Right lobe of liver (tissue), 6 donors: ENCODE data around the gene ICOS. TPM values are rescaled to one million over a fixed set of nuclear protein-coding genes. Genes with fewer than 3 reads are reported as not detected.

Experiments
- ATAC-seq, 4 donors: fragments of 200-7000 bp; cut with Tn5 transposase; one replicate each; pipeline ENCODE4 v1.9.1; 2020; ENCODE audit warnings: mild to moderate bottlenecking in 4 of 4, moderate library complexity in 4 of 4
- DNase-seq, 3 donors: peaks; one replicate each; pipeline ENCODE4 v3.0.0-alpha.2; 2020
- H3K27ac ChIP-seq, 3 donors: fragments of 200-600 bp; one replicate each; pipeline ENCODE4 v1.8.0; 2022
- H3K27me3 ChIP-seq, 2 donors: fragments of 200-600 bp; one replicate each; pipeline ENCODE4 v1.8.0; 2022
- H3K36me3 ChIP-seq, 4 donors: fragments of 200-600 bp; sonication (generic) in 1 of 4; one replicate each; pipeline versions ENCODE4 v1.5.1 to v1.8.0; 2017 to 2022; ENCODE audit warnings: control low read depth in 1 of 4
- H3K4me1 ChIP-seq, 4 donors: fragments of 200-600 bp; sonication (generic) in 1 of 4; one replicate each; pipeline versions ENCODE4 v1.5.1 to v1.8.0; 2017 to 2022; ENCODE audit warnings: control low read depth in 1 of 4
- H3K4me3 ChIP-seq, 3 donors: fragments of 200-600 bp; one replicate each; pipeline ENCODE4 v1.8.0; 2022
- H3K9me3 ChIP-seq, 4 donors: fragments of 200-600 bp; sonication (generic) in 1 of 4; one replicate each; pipeline versions ENCODE4 v1.5.1 to v1.8.0; 2017 to 2022; ENCODE audit warnings: control low read depth in 1 of 4
- POLR2A ChIP-seq: fragments of 450-650 bp; IDR thresholded peaks from one replicate; pipeline ENCODE4 v1.6.1; 2017; ENCODE audit warnings: antibody characterized with exemption, mild to moderate bottlenecking
- WGBS: methylation state at CpG from one replicate; pipeline ENCODE4 v1.1.6; 2018; ENCODE audit warnings: low coverage, low lambda C conversion rate; ENCODE audit not compliant: insufficient coverage; ENCODE audit errors: missing lambda C conversion rate; 5-methylcytosine and 5-hydroxymethylcytosine counted together
- intact Hi-C, 2 donors: fragments of 100-400 bp; cut with DNase I; formaldehyde crosslinking; loops; one replicate each; pipeline versions ENCODE4 v1.11.2 to v1.14.1; 2022
- long read RNA-seq: library from polyadenylated mRNA; unstranded; transcript quantifications from one replicate; pipeline ENCODE4 v2.0.0, GENCODE V29; 2019
- total RNA-seq, 6 experiments: library from RNA; depleted of rRNA in 2 of 6; stranded (reverse); fragments of >200 nt in 2 of 6; fragmentation: NEBNext Ultra II Directional in 3 of 6; extraction: Animal tissue kit (Norgen Biotek cat#: 25700) in 3 of 6; gene quantifications; one replicate each; pipeline versions ENCODE4 v1.1.0 to v1.2.4, GENCODE V29; 2016 to 2023
- TF ChIP-seq, protein P1 (sequence below), 4 donors: fragments of 200-600 bp in 3 of 4; fragments of 450-650 bp in 1 of 4; IDR thresholded peaks; one replicate each; pipeline versions ENCODE4 v1.5.1 to v1.8.0; 2016 to 2022; ENCODE audit warnings: antibody characterized with exemption in 4 of 4, mild to moderate bottlenecking in 2 of 4
- donor health status: DM: no; HTN: yes; CAD: no.
- donor health status: DM: no; HTN: no; CAD: no.
- donor health status: DM: no; HTN: no; CAD: no.
- donor health status: DM: no; HTN: yes; CAD: no.
- donor health status: DM: no; HTN: yes; CAD: no.

Gene ICOS, protein sequence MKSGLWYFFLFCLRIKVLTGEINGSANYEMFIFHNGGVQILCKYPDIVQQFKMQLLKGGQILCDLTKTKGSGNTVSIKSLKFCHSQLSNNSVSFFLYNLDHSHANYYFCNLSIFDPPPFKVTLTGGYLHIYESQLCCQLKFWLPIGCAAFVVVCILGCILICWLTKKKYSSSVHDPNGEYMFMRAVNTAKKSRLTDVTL
- under 1 TPM in 2 of 6 experiments, not detected in 4; 0.31 TPM for total RNA-seq
- long read RNA-seq, result 0 reads

DNA sequence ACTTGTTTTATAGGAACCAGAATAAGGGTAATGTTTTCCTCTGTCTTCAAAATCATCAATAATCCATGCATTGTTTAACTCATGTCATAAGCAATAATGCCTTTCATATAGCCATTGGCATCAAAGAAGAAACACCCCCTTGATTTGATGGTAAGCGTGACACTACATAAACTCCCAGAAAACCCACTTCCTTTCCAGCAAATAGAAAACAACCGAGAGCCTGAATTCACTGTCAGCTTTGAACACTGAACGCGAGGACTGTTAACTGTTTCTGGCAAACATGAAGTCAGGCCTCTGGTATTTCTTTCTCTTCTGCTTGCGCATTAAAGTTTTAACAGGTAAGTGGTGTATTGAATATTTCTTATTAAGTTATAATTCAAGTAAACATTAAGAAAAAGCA is at the start of gene ICOS:
ICOS (plus strand) TSS at position 229 of the 400 bp plus-strand sequence; CDS start at position 281, 52 bp downstream.
- H3K9me3 ChIP-seq, result no peaks in the 10 kb centered on the region
- no peak within 1 kb of the TSS for H3K4me3 ChIP-seq
- H3K36me3 ChIP-seq, result no peaks in the 10 kb centered on the region
- TF ChIP-seq, protein P1, sequence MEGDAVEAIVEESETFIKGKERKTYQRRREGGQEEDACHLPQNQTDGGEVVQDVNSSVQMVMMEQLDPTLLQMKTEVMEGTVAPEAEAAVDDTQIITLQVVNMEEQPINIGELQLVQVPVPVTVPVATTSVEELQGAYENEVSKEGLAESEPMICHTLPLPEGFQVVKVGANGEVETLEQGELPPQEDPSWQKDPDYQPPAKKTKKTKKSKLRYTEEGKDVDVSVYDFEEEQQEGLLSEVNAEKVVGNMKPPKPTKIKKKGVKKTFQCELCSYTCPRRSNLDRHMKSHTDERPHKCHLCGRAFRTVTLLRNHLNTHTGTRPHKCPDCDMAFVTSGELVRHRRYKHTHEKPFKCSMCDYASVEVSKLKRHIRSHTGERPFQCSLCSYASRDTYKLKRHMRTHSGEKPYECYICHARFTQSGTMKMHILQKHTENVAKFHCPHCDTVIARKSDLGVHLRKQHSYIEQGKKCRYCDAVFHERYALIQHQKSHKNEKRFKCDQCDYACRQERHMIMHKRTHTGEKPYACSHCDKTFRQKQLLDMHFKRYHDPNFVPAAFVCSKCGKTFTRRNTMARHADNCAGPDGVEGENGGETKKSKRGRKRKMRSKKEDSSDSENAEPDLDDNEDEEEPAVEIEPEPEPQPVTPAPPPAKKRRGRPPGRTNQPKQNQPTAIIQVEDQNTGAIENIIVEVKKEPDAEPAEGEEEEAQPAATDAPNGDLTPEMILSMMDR (IDR thresholded peaks at IDR 0.05), result no peak
- no peak for TF ChIP-seq POLR2A
- intact Hi-C loops, result no loop called here
- 71% methylated on average over 5 of the region's 5 CpGs for WGBS
- ATAC-seq (no peak), DNase-seq (no peak)
- no peaks in the 10 kb centered on the region for H3K27me3 ChIP-seq
- H3K4me1 ChIP-seq, result no peaks in the 10 kb centered on the region
- H3K27ac ChIP-seq, result no peak within 1 kb of the TSS

DNA sequence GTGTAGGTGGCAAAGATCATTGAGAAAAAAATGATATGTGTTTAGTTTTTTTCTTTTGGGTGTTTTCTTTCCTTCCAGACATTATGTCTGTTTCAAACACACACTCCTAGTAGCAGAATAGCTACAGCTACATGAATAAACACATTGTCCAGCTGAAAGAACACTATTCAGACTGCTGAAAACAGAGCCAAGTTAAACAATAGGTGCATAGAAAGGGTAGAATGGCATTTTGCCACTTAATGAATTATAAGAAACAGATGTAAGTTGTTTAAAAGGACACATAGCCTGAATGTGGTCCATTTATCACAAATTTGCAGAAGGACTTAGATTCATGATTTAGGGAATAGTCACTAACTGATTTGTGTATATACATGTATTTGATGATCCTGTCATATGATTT is 48.9 kb upstream of the ICOS start:
- intact Hi-C loops, result no loop called here
- no peak for ATAC-seq

DNA sequence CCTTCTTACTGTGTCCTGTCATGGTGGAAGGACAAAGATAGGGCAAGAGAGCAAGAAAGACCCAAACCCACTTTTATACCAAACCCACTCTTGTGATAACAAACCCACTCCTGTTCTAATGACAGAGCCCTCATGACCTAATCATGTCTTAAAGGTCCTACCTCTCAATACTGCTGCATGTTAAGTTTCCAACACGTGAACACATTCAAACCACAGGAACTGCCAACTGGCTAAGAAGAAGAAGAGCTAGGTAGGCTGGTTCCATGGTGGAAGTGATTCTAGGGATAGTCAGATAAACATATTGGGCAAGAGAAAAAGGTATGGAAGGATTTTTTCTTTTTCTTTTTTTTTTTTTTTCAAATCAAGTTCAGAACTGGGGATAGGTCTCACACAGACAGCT is 47.0 kb upstream of the ICOS start:
- ATAC-seq, result no peak
- Histone ChIP-seq H3K27me3 (no peaks in the 10 kb centered on the region), H3K4me3 (no peak overlapping the region), H3K9me3 (no peaks in the 10 kb centered on the region), H3K4me1 (no peaks in the 10 kb centered on the region), H3K27ac (no peak overlapping the region), H3K36me3 (no peaks in the 10 kb centered on the region)
- intact Hi-C loops, result no loop called here
- WGBS, result 73% methylated on average over 1 of the region's 1 CpG
- TF ChIP-seq, protein P1 (IDR thresholded peaks at IDR 0.05), result no peak
- TF ChIP-seq POLR2A, result no peak
- DNase-seq, result no peak

More for the DNA sequence above, 48.9 kb upstream of the ICOS start:
- no peak overlapping the region for H3K27ac ChIP-seq
- DNase-seq, result no peak
- no peaks in the 10 kb centered on the region for H3K4me1 ChIP-seq
- H3K9me3 ChIP-seq, result no peaks in the 10 kb centered on the region
- TF ChIP-seq, protein P1 (IDR thresholded peaks at IDR 0.05), result no peak
- no peak for TF ChIP-seq POLR2A
- H3K27me3 ChIP-seq, result no peaks in the 10 kb centered on the region
- H3K36me3 ChIP-seq, result no peaks in the 10 kb centered on the region
- H3K4me3 ChIP-seq, result no peak overlapping the region

DNA sequence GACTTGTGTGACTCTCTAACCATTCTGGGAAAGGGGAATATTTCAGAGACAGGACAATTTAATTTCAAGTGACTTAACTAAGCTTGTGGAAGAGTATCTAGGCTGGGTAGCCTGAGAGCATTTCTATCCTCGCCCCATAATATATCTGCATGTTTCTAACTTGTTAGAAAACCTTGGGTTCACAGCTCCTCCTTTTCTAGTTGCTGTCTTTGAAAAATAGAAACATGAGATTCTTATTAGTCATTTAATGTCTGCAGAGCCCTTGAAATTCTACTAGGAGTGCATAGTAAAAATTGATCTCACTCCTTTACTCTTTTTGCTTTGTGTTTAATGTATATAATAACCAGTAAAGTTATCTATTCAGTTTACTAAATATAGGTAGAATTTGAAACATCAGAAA is 46.6 kb upstream of the ICOS start:
- Histone ChIP-seq H3K4me3 (no peak overlapping the region), H3K4me1 (no peaks in the 10 kb centered on the region), H3K36me3 (no peaks in the 10 kb centered on the region), H3K27me3 (no peaks in the 10 kb centered on the region), H3K9me3 (no peaks in the 10 kb centered on the region), H3K27ac (no peak overlapping the region)
- intact Hi-C loops, result no loop called here
- no peak for DNase-seq
- 25% methylated on average over 1 of the region's 1 CpG for WGBS
- no peak for ATAC-seq
- TF ChIP-seq, protein P1 (IDR thresholded peaks at IDR 0.05), result no peak
- TF ChIP-seq POLR2A, result no peak

DNA sequence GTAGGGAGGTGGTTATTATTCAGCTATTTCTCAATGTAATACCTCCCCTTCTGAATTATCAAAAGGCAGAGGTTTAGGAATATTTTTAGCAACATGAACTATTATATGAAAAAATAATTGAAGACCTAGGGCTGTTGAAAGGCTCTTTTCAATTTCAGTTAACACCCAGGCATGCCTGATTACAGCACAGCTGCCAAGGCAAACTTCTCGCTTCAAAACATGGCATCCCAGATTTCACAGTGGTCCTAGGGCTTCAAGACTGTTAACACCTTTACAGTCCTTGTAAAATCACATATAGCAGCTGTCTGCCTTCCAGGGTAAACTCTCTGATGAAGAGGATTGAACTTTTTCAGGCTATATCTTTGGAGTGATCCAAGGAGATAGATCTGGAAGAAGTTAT is 45.8 kb upstream of the ICOS start:
- no CpG with 5 or more reads among the region's 1 CpG for WGBS
- H3K36me3 ChIP-seq, result no peaks in the 10 kb centered on the region
- H3K27me3 ChIP-seq, result no peaks in the 10 kb centered on the region
- H3K27ac ChIP-seq, result no peak overlapping the region
- ATAC-seq (no peak), DNase-seq (no peak)
- no peak overlapping the region for H3K4me3 ChIP-seq
- TF ChIP-seq, protein P1 (IDR thresholded peaks at IDR 0.05), result no peak
- TF ChIP-seq POLR2A, result no peak
- H3K4me1 ChIP-seq, result no peaks in the 10 kb centered on the region
- no peaks in the 10 kb centered on the region for H3K9me3 ChIP-seq
- intact Hi-C loops, result no loop called here
